ENCODE data around the gene OLFM1. TPM values are rescaled to one million over a fixed set of nuclear protein-coding genes. Genes with fewer than 3 reads are reported as not detected.

Gene OLFM1
- total and polyA plus RNA-seq, 3 experiments from 2014 or later: not detected

DNA sequence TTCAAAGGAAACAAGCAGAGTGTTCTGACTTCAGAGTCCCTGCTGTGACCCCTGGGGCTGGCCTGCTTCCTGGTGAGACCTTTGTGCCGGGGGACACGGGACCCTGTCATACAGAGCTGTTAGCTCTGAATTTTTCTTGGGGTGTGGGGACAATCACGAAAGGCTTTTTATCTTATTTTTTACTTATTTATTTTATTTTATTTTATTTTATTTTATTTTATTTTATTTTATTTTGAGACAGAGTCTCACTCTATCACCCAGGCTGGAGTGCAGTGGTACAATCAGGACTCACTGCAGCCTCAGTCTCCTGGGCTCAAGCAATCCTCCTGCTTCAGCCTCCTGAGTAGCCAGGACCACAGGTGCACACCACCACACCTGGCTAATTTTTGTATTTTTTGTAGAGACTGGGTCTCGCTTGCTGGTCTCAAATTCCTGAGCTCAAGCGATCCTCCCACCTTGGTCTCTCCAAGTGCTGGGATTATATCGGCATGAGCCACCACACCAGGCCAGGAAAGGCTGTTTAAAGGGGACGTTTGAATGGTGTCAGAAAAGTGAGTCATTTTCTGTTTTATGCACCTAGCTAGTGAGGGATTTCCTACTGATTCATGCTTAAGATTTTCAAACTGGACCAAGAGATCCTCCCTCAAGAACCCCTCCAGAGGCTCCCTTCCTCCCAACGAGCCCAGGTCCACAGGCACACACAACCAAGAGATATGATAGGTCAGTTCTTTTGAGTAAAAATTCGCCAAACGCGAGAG lies 75.7 kb downstream of the OLFM1 start:
- H3K27ac ChIP-seq (ENCODE audit: low read depth, low read length): no peak overlapping the region
- no peaks in the 10 kb centered on the region for H3K4me1 ChIP-seq (ENCODE audit: insufficient read depth, low read length)
- no peaks in the 10 kb centered on the region for H3K36me3 ChIP-seq (ENCODE audit: insufficient read depth, low read length)
- POLR2A ChIA-PET: no interaction called here
- CTCF ChIA-PET: no interaction called here
- Mint-ChIP-seq H3K27me3 (peaks cover 9 to 11% of the 10 kb centered on the region in 2 donors), H3K4me3 (no peak overlapping the region), H3K9me3 (peaks cover 0 to 2% (median 0%) of the 10 kb centered on the region in 5 donors), H3K27ac (no peak overlapping the region), H3K36me3 (no peaks in the 10 kb centered on the region), H3K4me1 (no peaks in the 10 kb centered on the region)
- H3K9me3 ChIP-seq (ENCODE audit: low read length): no peaks in the 10 kb centered on the region
- no peak for DNase-seq
- H3K4me3 ChIP-seq (ENCODE audit: low read length): no peak overlapping the region
- no peaks in the 10 kb centered on the region for H3K27me3 ChIP-seq (ENCODE audit: insufficient read depth, low read length, poor library complexity, severe bottlenecking)

DNA sequence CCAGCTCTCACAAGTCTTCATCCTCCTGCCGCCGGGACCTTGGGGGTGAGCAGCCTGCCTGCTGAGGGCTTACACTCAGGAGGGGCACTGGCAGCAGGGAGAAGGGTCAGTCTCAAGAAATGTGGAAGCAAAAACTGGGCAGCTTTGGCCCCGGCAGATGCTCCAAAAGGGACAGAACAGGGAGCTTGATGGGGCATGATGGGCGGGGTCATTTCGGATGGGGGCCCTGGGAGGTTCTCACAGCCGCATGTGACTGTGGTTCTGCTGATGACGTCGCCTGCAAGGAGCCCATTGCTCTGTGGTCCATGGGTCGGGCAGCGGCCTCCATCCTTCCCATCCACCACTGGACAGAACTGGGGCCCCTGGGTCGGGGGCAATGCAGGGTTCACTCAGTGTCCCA lies 76.6 kb downstream of the OLFM1 start:
- Histone ChIP-seq H3K36me3 (ENCODE audit: insufficient read depth, low read length) (no peaks in the 10 kb centered on the region), H3K27me3 (ENCODE audit: insufficient read depth, low read length, poor library complexity, severe bottlenecking) (no peaks in the 10 kb centered on the region), H3K9me3 (ENCODE audit: low read length) (no peaks in the 10 kb centered on the region), H3K4me1 (ENCODE audit: insufficient read depth, low read length) (no peaks in the 10 kb centered on the region), H3K27ac (ENCODE audit: low read depth, low read length) (no peak overlapping the region), H3K4me3 (ENCODE audit: low read length) (no peak overlapping the region)
- no peaks in the 10 kb centered on the region for H3K36me3 Mint-ChIP-seq
- H3K9me3 Mint-ChIP-seq: peaks cover 0 to 2% (median 0%) of the 10 kb centered on the region in 5 donors
- no peak overlapping the region for H3K4me3 Mint-ChIP-seq
- ChIA-PET CTCF (no interaction called here), POLR2A (no interaction called here)
- no peaks in the 10 kb centered on the region for H3K4me1 Mint-ChIP-seq
- peaks cover 8 to 10% of the 10 kb centered on the region in 2 donors for H3K27me3 Mint-ChIP-seq
- no peak for DNase-seq
- no peak overlapping the region for H3K27ac Mint-ChIP-seq

DNA sequence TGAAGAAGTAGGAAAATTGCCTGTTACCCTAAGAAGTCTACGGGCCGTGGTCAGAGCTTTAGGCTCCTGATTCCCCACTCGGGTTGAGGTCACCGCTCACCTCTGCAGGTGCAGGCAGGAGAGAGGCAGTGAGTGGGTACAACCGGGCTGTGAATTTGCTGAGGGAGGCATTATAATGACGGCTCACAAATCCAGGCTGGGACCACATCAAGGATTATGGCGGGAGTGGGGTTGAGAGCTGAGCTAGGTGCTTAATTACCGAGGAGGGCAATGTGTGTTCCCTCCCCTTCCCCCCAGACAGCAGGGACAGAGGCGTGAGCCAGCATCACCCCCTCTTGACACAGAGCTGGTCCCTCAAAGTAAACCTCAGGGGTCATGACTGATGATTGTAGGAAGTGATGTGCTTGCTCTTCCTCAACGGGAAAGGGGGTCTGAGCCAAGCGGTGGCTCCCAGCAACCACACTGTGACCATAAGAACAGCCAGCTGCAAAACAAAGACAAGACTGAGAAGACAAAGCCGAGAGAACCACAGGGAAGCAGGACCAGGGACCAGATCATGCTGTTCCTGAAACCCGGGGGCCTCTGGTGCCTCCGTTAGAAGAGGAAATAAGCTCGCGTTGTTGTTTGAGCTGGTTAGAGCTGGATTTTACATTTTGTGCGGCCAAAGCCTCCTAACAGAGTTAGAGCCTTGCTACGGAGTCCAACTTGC lies 77.7 kb downstream of the OLFM1 start:
- no peaks in the 10 kb centered on the region for H3K4me1 ChIP-seq (ENCODE audit: insufficient read depth, low read length)
- Mint-ChIP-seq H3K9me3 (peaks cover 0 to 2% (median 0%) of the 10 kb centered on the region in 5 donors), H3K27me3 (peaks cover 8 to 9% of the 10 kb centered on the region in 2 donors), H3K4me3 (no peak overlapping the region), H3K36me3 (no peaks in the 10 kb centered on the region), H3K27ac (no peak overlapping the region), H3K4me1 (no peaks in the 10 kb centered on the region)
- no peak overlapping the region for H3K4me3 ChIP-seq (ENCODE audit: low read length)
- no peaks in the 10 kb centered on the region for H3K36me3 ChIP-seq (ENCODE audit: insufficient read depth, low read length)
- no peak for DNase-seq
- ChIA-PET POLR2A (no interaction called here), CTCF (no interaction called here)
- H3K27me3 ChIP-seq (ENCODE audit: insufficient read depth, low read length, poor library complexity, severe bottlenecking): no peaks in the 10 kb centered on the region
- no peaks in the 10 kb centered on the region for H3K9me3 ChIP-seq (ENCODE audit: low read length)
- no peak overlapping the region for H3K27ac ChIP-seq (ENCODE audit: low read depth, low read length)

DNA sequence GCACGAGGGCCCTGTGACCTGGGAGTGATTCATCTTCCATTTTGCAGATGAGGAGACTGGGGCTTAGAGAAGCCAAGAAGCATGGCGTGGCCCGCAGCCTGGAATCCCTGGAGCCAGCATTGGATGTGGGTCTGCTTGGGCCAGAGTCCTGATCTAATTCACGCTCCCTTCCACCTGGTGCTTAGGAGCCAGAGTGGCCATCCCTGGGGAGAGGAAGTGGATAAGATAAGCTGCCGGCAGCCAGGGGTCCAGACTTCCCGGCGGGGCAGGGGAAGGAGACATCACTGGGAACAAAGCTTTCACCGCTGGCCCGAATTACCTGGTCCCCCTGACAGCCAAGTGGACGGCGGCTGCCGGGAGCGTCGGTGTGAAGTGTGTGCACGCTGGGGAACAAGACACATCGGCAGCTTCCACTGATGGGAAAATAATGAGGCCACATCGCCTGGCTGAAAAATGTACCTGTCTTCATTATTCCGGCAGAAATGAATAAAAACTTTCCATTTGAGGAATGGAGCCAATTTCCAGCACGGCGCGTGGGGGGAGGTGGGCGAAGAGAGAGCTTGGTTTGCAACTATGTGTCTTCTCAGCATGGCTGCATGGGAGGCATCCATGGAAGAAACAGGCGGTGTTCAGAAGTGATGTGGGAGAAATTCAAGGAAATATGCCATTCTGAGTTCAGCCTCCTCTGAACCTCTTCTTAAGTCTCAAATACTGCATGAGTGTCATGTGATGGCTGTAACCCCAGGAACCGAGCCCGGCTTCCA lies 78.5 kb downstream of the OLFM1 start:
- CTCF ChIA-PET: no interaction called here

DNA sequence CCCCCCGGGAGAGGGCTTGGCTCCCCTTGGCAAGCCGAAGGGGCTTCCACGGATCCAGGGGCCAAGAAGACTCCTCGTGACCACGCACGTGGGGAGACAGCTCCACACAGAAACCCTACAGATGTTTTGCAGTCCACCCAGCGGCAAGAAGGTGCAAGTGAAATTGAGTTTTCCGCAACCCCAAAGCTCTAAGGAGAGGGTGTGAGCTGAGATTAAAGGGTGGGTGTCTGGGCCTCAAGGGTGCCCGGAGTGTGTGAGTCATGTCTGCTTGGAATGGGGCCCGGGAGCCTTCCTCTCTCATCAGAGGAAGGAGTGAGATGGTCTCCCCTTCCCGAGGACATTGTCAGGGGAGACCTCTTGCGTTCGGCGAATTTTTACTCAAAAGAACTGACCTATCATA lies 79.1 kb downstream of the OLFM1 start:
- Histone ChIP-seq H3K27me3 (ENCODE audit: insufficient read depth, low read length, poor library complexity, severe bottlenecking) (no peaks in the 10 kb centered on the region), H3K9me3 (ENCODE audit: low read length) (no peaks in the 10 kb centered on the region), H3K36me3 (ENCODE audit: insufficient read depth, low read length) (no peaks in the 10 kb centered on the region), H3K4me1 (ENCODE audit: insufficient read depth, low read length) (no peaks in the 10 kb centered on the region), H3K27ac (ENCODE audit: low read depth, low read length) (no peak overlapping the region), H3K4me3 (ENCODE audit: low read length) (no peak overlapping the region)
- H3K9me3 Mint-ChIP-seq: peaks cover 0 to 2% (median 0%) of the 10 kb centered on the region in 5 donors
- H3K36me3 Mint-ChIP-seq: no peaks in the 10 kb centered on the region
- no peak for DNase-seq
- H3K27me3 Mint-ChIP-seq: peaks cover 4 to 9% of the 10 kb centered on the region in 2 donors
- H3K4me3 Mint-ChIP-seq: no peak overlapping the region
- H3K4me1 Mint-ChIP-seq: no peaks in the 10 kb centered on the region
- no peak overlapping the region for H3K27ac Mint-ChIP-seq
- ChIA-PET CTCF (no interaction called here), POLR2A (no interaction called here)

More for the DNA sequence above, 78.5 kb downstream of the OLFM1 start:
- Mint-ChIP-seq H3K27ac (no peak overlapping the region), H3K9me3 (peaks cover 0 to 2% (median 0%) of the 10 kb centered on the region in 5 donors), H3K4me3 (no peak overlapping the region), H3K4me1 (no peaks in the 10 kb centered on the region), H3K27me3 (peaks cover 5 to 9% of the 10 kb centered on the region in 2 donors), H3K36me3 (no peaks in the 10 kb centered on the region)
- H3K4me3 ChIP-seq (ENCODE audit: low read length): no peak overlapping the region
- no peak overlapping the region for H3K27ac ChIP-seq (ENCODE audit: low read depth, low read length)
- POLR2A ChIA-PET: no interaction called here
- no peak for DNase-seq
- no peaks in the 10 kb centered on the region for H3K9me3 ChIP-seq (ENCODE audit: low read length)
- H3K27me3 ChIP-seq (ENCODE audit: insufficient read depth, low read length, poor library complexity, severe bottlenecking): no peaks in the 10 kb centered on the region
- no peaks in the 10 kb centered on the region for H3K4me1 ChIP-seq (ENCODE audit: insufficient read depth, low read length)
- no peaks in the 10 kb centered on the region for H3K36me3 ChIP-seq (ENCODE audit: insufficient read depth, low read length)

DNA sequence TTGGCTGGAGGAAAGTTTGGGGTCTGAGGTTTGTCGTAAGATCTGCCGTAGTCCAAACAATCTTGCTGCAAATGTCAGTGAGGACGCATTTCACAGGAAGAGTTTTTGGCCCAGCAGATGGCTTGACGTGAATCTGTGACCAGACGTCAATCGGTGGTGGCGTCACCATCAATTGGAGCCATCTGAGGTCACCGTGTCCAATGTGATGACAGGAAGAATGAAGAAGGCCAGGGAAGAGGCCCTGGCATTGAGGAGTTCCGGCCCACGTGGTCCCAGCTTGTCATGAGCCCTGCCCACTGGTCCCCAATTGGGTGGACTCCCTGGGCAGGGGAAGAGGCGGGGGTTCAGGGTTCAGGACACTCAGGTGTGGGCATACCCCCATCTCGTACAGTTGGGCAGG lies 79.9 kb downstream of the OLFM1 start:
- H3K27me3 Mint-ChIP-seq: peaks cover 0 to 9% of the 10 kb centered on the region in 2 donors
- H3K36me3 ChIP-seq (ENCODE audit: insufficient read depth, low read length): no peaks in the 10 kb centered on the region
- no peaks in the 10 kb centered on the region for H3K4me1 ChIP-seq (ENCODE audit: insufficient read depth, low read length)
- ChIA-PET CTCF (no interaction called here), POLR2A (no interaction called here)
- no peaks in the 10 kb centered on the region for H3K27me3 ChIP-seq (ENCODE audit: insufficient read depth, low read length, poor library complexity, severe bottlenecking)
- no peak for DNase-seq
- H3K9me3 Mint-ChIP-seq: no peaks in the 10 kb centered on the region
- H3K36me3 Mint-ChIP-seq: no peaks in the 10 kb centered on the region
- no peak overlapping the region for H3K4me3 ChIP-seq (ENCODE audit: low read length)
- no peak overlapping the region for H3K27ac Mint-ChIP-seq
- no peak overlapping the region for H3K4me3 Mint-ChIP-seq
- H3K27ac ChIP-seq (ENCODE audit: low read depth, low read length): no peak overlapping the region
- no peaks in the 10 kb centered on the region for H3K4me1 Mint-ChIP-seq
- H3K9me3 ChIP-seq (ENCODE audit: low read length): no peaks in the 10 kb centered on the region

DNA sequence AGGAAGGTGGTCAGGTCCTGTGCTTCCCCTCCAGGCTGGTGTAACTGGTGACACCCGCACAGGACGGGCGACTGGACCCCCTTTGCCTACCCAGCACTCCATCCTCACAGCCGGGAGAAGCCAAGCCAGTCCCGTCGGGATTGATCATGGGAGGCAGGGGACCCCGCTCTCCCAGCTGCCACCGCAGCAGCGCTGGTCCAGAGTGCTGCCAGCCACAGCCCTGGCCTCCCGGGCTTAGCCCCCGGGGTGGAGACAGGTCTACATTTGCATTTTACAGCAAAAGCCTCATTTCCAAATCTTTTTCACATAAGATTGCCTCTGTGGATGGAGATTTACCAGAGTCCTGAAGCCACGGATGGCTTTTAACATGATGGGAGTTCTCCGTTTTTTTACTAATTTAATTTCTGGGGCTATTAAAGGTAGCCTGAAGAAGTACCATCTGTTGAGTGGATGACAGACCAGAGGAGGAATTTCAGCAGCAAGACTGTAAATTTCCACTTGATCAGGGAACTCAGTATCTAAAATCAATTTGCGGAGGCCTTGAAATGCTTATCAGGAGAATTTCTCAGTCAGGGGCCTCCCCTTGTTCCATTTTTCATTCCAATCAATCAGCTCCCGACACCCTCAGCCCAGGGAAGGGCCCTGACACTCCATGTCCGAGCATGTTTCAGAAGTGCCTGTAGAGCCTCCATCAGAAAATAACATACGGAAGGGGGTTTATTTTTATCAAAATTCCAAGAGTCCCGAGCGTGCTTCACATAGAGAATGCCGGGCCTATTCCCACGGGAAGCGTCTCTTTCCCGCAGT lies 80.6 kb downstream of the OLFM1 start:
- Mint-ChIP-seq H3K27ac (no peak overlapping the region), H3K4me1 (no peaks in the 10 kb centered on the region), H3K4me3 (no peak overlapping the region), H3K9me3 (no peaks in the 10 kb centered on the region), H3K36me3 (no peaks in the 10 kb centered on the region), H3K27me3 (peaks cover 0 to 9% of the 10 kb centered on the region in 2 donors)
- CTCF ChIA-PET: no interaction called here
- no peak overlapping the region for H3K4me3 ChIP-seq (ENCODE audit: low read length)
- no peaks in the 10 kb centered on the region for H3K4me1 ChIP-seq (ENCODE audit: insufficient read depth, low read length)
- H3K36me3 ChIP-seq (ENCODE audit: insufficient read depth, low read length): no peaks in the 10 kb centered on the region
- H3K27me3 ChIP-seq (ENCODE audit: insufficient read depth, low read length, poor library complexity, severe bottlenecking): no peaks in the 10 kb centered on the region
- no peak overlapping the region for H3K27ac ChIP-seq (ENCODE audit: low read depth, low read length)
- no peak for DNase-seq
- POLR2A ChIA-PET: no interaction called here
- no peaks in the 10 kb centered on the region for H3K9me3 ChIP-seq (ENCODE audit: low read length)
